GM21529 (cell line): ENCODE results near the gene ZCCHC7.
A peak's percentile ranks its signal among the peaks of the same experiment; 100 is the strongest.

Experiments
- ATAC-seq: cut with Tn5 transposase; IDR thresholded peaks from one replicate; pipeline ENCODE4 v1.9.1; 2021; ENCODE audit not compliant: unreplicated experiment

Gene ZCCHC7

GRCh38 chr9:37370282-37370681 lies 249.9 kb downstream of the ZCCHC7 start:
- no peak for ATAC-seq

- peak; percentile 68 for ATAC-seq
Observed at GRCh38 chr9:37370968-37371563, 250.7 kb downstream of the ZCCHC7 start.

GRCh38 chr9:37371565-37372464 lies 251.4 kb downstream of the ZCCHC7 start:
- ATAC-seq = peak; percentile 13

GRCh38 chr9:37372839-37373238 lies 252.5 kb downstream of the ZCCHC7 start:
- no peak for ATAC-seq

- no peak for ATAC-seq
Observed at GRCh38 chr9:37373621-37374020, 253.2 kb downstream of the ZCCHC7 start.

GRCh38 chr9:37374892-37375291 lies 254.5 kb downstream of the ZCCHC7 start:
- ATAC-seq = peak; percentile 41

- ATAC-seq = no peak
Observed at GRCh38 chr9:37377688-37378612, 257.6 kb downstream of the ZCCHC7 start.

GRCh38 chr9:37378613-37379004 lies 258.2 kb downstream of the ZCCHC7 start:
- no peak for ATAC-seq

GRCh38 chr9:37379835-37380234 lies 259.5 kb downstream of the ZCCHC7 start:
- no peak for ATAC-seq

GRCh38 chr9:37380570-37380969 lies 260.2 kb downstream of the ZCCHC7 start:
- no peak for ATAC-seq

GRCh38 chr9:37381094-37381741 lies 260.8 kb downstream of the ZCCHC7 start:
- ATAC-seq = no peak

- peak; percentile 43 for ATAC-seq
Observed at GRCh38 chr9:37382161-37382981, 262.0 kb downstream of the ZCCHC7 start.

- peak; percentile 13 for ATAC-seq
Observed at GRCh38 chr9:37382982-37383357, 262.6 kb downstream of the ZCCHC7 start.

- ATAC-seq = no peak
Observed at GRCh38 chr9:37383393-37383792, 263.0 kb downstream of the ZCCHC7 start.

GRCh38 chr9:37383876-37384746 lies 263.7 kb downstream of the ZCCHC7 start:
- ATAC-seq = no peak

GRCh38 chr9:37385286-37385685 lies 264.9 kb downstream of the ZCCHC7 start:
- no peak for ATAC-seq

- ATAC-seq = no peak
Observed at GRCh38 chr9:37386988-37387387, 266.6 kb downstream of the ZCCHC7 start.

GRCh38 chr9:37390759-37391158 lies 270.4 kb downstream of the ZCCHC7 start:
- peak; percentile 92 for ATAC-seq

- no peak for ATAC-seq
Observed at GRCh38 chr9:37392272-37392671, 271.9 kb downstream of the ZCCHC7 start.
